Suprapubic skin (tissue), 4 donors: Measurements from ENCODE around the gene CDON. TPM values are rescaled to one million over a fixed set of nuclear protein-coding genes. Genes with fewer than 3 reads are reported as not detected.
A peak's percentile ranks its signal among the peaks of the same experiment; 100 is the strongest.

Experiments
- DNase-seq, 2 donors: peaks; one replicate each; pipeline ENCODE4 v3.0.0-alpha.2; 2019; ENCODE audit warnings: low spot score in 2 of 2
- H3K27ac ChIP-seq: fragments of 200-600 bp; sonication (generic); one replicate; pipeline ENCODE4 v1.5.1; 2019
- H3K27me3 ChIP-seq: fragments of 200-600 bp; sonication (generic); one replicate; pipeline ENCODE4 v1.5.1; 2019
- H3K36me3 ChIP-seq: fragments of 200-600 bp; sonication (generic); one replicate; pipeline ENCODE4 v1.5.1; 2019
- H3K4me1 ChIP-seq: fragments of 200-600 bp; sonication (generic); one replicate; pipeline ENCODE4 v1.5.1; 2019
- H3K4me3 ChIP-seq: fragments of 200-600 bp; sonication (generic); one replicate; pipeline ENCODE4 v1.5.1; 2019; ENCODE audit warnings: mild to moderate bottlenecking
- H3K9me3 ChIP-seq: fragments of 200-600 bp; sonication (generic); one replicate; pipeline ENCODE4 v1.5.1; 2019
- EP300 ChIP-seq: sonication (generic); formaldehyde crosslinking; IDR thresholded peaks from one replicate; pipeline ENCODE4 v1.6.1; 2017; ENCODE audit warnings: antibody characterized with exemption
- POLR2A ChIP-seq, 2 donors: fragments of 450-650 bp; IDR thresholded peaks; one replicate each; pipeline ENCODE4 v1.6.1; 2017; ENCODE audit warnings: antibody characterized with exemption in 2 of 2, mild to moderate bottlenecking in 2 of 2, moderate library complexity in 2 of 2
- POLR2AphosphoS5 ChIP-seq, 3 donors: sonication (generic); formaldehyde crosslinking; IDR thresholded peaks; one replicate each; pipeline ENCODE4 v1.6.1; 2017; ENCODE audit warnings: antibody characterized with exemption in 3 of 3
- WGBS: methylation state at CpG from one replicate; pipeline ENCODE4 v1.1.5; 2018; 5-methylcytosine and 5-hydroxymethylcytosine counted together
- total RNA-seq, 4 donors: library from RNA; depleted of rRNA; stranded (reverse); fragments of >200 nt; gene quantifications; one replicate each; pipeline ENCODE4 v1.1.0, GENCODE V29; 2016
- TF ChIP-seq, protein P1 (sequence below), 2 donors: fragments of 200-600 bp in 1 of 2; fragments of 450-650 bp in 1 of 2; sonication (generic) in 1 of 2; IDR thresholded peaks; one replicate each; pipeline ENCODE4 v1.5.1; 2016 to 2019; ENCODE audit warnings: antibody characterized with exemption in 2 of 2, mild to moderate bottlenecking in 1 of 2, moderate library complexity in 1 of 2

CDON gene
- total RNA-seq, 4 donors from 2014 or later = 27.6 to 67.4 (median 43.1) TPM

DNA sequence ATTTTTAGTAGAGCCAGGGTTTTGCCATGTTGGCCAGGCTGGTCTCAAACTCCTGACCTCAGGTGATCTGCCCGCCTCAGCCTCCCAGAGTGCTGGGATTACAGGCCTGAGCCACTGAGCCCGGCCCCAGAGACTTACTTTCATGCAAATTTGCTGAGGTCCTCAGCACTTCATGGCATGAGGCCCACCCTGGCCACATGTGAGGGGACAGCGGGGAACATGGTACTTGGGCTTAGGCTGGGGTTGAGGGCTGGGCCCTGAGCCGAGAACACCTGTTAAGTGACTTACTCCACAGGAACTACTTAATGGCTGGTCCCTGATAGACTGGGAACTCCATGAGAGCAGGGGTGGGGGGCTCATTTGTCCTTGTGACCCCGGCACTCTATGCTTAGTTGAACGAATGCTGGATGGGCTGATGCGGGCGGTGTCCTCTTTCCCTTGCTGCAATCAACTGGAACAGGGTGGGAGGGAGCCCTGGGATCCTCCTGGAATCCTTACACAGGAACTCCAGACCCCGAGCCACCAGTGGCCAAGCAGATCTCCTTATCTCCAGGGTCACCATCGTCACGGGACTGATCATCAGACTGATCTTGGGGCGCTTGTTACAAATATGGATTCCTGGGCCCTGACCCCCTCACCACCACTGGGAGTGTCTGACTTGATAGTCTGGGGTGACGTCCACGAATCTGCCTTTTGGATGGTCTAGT is 115.8 kb downstream of the CDON start:
- DNase-seq = no peak
- peaks cover 14% of the 10 kb centered on the region for H3K4me1 ChIP-seq
- WGBS = 89% methylated on average over 9 of the region's 14 CpGs
- no peaks in the 10 kb centered on the region for H3K27me3 ChIP-seq
- H3K4me3 ChIP-seq = no peak overlapping the region
- H3K36me3 ChIP-seq = no peaks in the 10 kb centered on the region
- TF ChIP-seq, protein P1, sequence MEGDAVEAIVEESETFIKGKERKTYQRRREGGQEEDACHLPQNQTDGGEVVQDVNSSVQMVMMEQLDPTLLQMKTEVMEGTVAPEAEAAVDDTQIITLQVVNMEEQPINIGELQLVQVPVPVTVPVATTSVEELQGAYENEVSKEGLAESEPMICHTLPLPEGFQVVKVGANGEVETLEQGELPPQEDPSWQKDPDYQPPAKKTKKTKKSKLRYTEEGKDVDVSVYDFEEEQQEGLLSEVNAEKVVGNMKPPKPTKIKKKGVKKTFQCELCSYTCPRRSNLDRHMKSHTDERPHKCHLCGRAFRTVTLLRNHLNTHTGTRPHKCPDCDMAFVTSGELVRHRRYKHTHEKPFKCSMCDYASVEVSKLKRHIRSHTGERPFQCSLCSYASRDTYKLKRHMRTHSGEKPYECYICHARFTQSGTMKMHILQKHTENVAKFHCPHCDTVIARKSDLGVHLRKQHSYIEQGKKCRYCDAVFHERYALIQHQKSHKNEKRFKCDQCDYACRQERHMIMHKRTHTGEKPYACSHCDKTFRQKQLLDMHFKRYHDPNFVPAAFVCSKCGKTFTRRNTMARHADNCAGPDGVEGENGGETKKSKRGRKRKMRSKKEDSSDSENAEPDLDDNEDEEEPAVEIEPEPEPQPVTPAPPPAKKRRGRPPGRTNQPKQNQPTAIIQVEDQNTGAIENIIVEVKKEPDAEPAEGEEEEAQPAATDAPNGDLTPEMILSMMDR (IDR thresholded peaks at IDR 0.05) = no peak
- TF ChIP-seq POLR2A (IDR thresholded peaks at IDR 0.05) = no peak
- no peak for TF ChIP-seq EP300
- no peak for TF ChIP-seq POLR2AphosphoS5 (IDR thresholded peaks at IDR 0.05)
- H3K27ac ChIP-seq = no peak overlapping the region
- no peaks in the 10 kb centered on the region for H3K9me3 ChIP-seq

DNA sequence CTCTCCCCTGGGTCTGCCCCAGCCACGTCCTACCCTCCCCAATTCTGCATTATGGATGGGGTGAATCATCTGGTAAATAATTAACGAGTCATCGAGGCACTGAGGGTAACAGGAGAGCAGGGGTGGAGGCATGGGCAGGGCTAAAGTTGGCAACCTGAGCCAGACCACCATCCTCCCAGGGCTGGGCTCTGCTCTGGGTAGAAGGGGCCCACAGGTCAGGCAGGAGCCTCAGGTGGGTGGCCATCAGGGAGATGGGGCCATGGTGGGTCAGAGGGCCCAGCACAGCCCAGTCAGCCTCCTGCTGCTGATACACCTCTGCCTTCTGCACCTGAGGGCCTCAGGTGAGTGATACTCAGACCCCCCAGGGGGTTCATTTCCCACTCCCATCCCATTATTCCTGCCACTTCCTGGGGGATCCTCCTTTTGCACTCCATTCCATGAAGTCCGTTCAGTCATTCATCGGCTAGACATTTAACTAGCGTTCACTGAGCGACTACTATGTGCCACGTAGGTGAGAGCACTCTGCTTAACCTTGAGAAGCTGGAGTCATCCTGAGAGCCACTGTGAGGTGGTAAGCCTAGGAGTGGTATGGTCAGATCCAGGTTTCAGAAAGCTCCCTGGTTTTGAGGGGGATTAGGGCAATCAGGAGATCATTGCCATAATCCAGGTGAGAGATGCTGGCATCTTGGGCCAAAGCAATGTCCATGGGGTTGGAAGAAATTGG is 116.7 kb downstream of the CDON start, which contains the start of gene VSIG10L2:
Gene VSIG10L2 (plus strand): TSS at position 248 of the 724 bp plus-strand sequence. CDS start 12 bp downstream, at position 260.
- Histone ChIP-seq H3K36me3 (no peaks in the 10 kb centered on the region), H3K27ac (no peak within 1 kb of the TSS), H3K27me3 (no peaks in the 10 kb centered on the region), H3K4me3 (no peak within 1 kb of the TSS), H3K4me1 (peaks cover 5% of the 10 kb centered on the region), H3K9me3 (no peaks in the 10 kb centered on the region)
- DNase-seq = no peak
- TF ChIP-seq, protein P1 (IDR thresholded peaks at IDR 0.05) = no peak
- TF ChIP-seq POLR2A (IDR thresholded peaks at IDR 0.05) (no peak), POLR2AphosphoS5 (IDR thresholded peaks at IDR 0.05) (no peak), EP300 (no peak)
- 76% methylated on average over 8 of the region's 8 CpGs for WGBS

GRCh38 chr11:125945011-125945796 is 117.5 kb downstream of the CDON start:
- H3K36me3 ChIP-seq = no peaks in the 10 kb centered on the region
- no peaks in the 10 kb centered on the region for H3K4me1 ChIP-seq
- DNase-seq = peak in 1 of 2 donors; percentile 28
- TF ChIP-seq POLR2AphosphoS5 (IDR thresholded peaks at IDR 0.05) (no peak), EP300 (no peak)
- WGBS = 78% methylated on average over 15 of the region's 15 CpGs
- no peak overlapping the region for H3K27ac ChIP-seq
- no peaks in the 10 kb centered on the region for H3K27me3 ChIP-seq
- H3K9me3 ChIP-seq = no peaks in the 10 kb centered on the region
- no peak overlapping the region for H3K4me3 ChIP-seq

GRCh38 chr11:125944350-125945010 is 118.2 kb downstream of the CDON start:
- TF ChIP-seq, protein P1 (IDR thresholded peaks at IDR 0.05) = no peak
- TF ChIP-seq EP300 (no peak), POLR2AphosphoS5 (IDR thresholded peaks at IDR 0.05) (no peak), POLR2A (IDR thresholded peaks at IDR 0.05) (no peak)
- Histone ChIP-seq H3K9me3 (no peaks in the 10 kb centered on the region), H3K27me3 (no peaks in the 10 kb centered on the region), H3K27ac (no peak overlapping the region), H3K4me3 (no peak overlapping the region), H3K4me1 (no peaks in the 10 kb centered on the region), H3K36me3 (no peaks in the 10 kb centered on the region)
- 95% methylated on average over 11 of the region's 13 CpGs for WGBS
- DNase-seq = peak in 1 of 2 donors; percentile 44

- TF ChIP-seq POLR2AphosphoS5 (IDR thresholded peaks at IDR 0.05) (no peak), EP300 (no peak), POLR2A (IDR thresholded peaks at IDR 0.05) (no peak)
- TF ChIP-seq, protein P1 (IDR thresholded peaks at IDR 0.05) = no peak
- Histone ChIP-seq H3K9me3 (no peaks in the 10 kb centered on the region), H3K4me3 (no peak overlapping the region), H3K27me3 (no peaks in the 10 kb centered on the region), H3K27ac (no peak overlapping the region), H3K4me1 (peaks cover 4% of the 10 kb centered on the region), H3K36me3 (no peaks in the 10 kb centered on the region)
- 92% methylated on average over 9 of the region's 9 CpGs for WGBS
- DNase-seq = peak in 1 of 2 donors; percentile 25
Measured at GRCh38 chr11:125943661-125944349, 118.9 kb downstream of the CDON start.
